ENCODE data around the gene CACNB3. TPM values are rescaled to one million over a fixed set of nuclear protein-coding genes. Genes with fewer than 3 reads are reported as not detected.

CACNB3 gene
- total RNA-seq, 2 donors from 2014 or later, result 23.4 to 54.5 TPM

DNA sequence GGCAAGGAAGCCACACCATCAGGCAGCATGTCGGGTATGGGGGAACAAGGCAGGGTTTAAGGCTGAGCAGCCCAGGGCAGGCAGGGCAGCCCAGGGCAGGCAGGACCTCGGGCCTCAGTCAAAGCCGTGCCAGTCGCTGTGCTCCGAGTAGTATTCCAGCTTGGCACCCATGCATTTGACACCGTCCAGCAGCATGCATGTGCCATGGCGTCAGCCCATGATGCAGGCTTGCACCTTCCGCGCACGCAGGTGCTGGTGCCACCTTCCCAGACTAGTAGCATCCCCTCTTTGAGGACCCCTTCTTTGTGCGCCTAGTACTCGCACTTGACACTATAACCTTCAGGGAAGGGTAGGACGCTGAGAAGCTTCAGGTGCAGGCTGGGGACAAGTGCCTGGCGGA is 17.8 kb upstream of the CACNB3 start:
- Histone ChIP-seq H3K36me3 (no peaks in the 10 kb centered on the region), H3K4me3 (no peak overlapping the region), H3K9ac (ENCODE audit: low read depth in 2 of 2, low read length in 2 of 2) (no peak overlapping the region), H3K9me3 (no peaks in the 10 kb centered on the region), H3K27me3 (no peaks in the 10 kb centered on the region), H3K4me1 (no peaks in the 10 kb centered on the region), H3K27ac (no peak overlapping the region)
- no peak for DNase-seq
- intact Hi-C loops (cut with DNase I), result no loop called here
- TF ChIP-seq, protein P1, sequence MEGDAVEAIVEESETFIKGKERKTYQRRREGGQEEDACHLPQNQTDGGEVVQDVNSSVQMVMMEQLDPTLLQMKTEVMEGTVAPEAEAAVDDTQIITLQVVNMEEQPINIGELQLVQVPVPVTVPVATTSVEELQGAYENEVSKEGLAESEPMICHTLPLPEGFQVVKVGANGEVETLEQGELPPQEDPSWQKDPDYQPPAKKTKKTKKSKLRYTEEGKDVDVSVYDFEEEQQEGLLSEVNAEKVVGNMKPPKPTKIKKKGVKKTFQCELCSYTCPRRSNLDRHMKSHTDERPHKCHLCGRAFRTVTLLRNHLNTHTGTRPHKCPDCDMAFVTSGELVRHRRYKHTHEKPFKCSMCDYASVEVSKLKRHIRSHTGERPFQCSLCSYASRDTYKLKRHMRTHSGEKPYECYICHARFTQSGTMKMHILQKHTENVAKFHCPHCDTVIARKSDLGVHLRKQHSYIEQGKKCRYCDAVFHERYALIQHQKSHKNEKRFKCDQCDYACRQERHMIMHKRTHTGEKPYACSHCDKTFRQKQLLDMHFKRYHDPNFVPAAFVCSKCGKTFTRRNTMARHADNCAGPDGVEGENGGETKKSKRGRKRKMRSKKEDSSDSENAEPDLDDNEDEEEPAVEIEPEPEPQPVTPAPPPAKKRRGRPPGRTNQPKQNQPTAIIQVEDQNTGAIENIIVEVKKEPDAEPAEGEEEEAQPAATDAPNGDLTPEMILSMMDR (IDR thresholded peaks at IDR 0.05), result no peak

DNA sequence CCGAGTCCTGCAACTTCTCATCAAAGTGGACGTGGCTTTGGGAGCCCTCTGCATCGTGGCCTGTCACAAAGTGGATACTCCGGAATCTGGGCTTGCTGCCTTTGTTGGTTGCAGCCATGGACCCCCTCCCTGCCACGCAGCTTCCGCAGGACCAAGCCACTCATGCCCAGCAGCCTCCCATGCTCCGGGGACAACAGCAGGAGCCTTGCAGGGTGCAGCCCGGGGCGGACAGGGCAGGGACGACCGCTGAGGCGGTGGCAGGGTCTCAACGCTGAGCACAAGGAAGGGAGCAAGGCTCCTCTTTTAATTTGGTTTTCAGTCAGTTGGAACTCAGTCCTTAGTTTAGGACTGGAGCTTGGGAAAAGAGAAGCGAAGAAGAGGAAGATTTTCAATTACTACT is 17.3 kb upstream of the CACNB3 start:
- no peak for DNase-seq
- intact Hi-C loops (cut with DNase I), result no loop called here
- no peaks in the 10 kb centered on the region for H3K4me1 ChIP-seq
- no peaks in the 10 kb centered on the region for H3K36me3 ChIP-seq
- no peaks in the 10 kb centered on the region for H3K9me3 ChIP-seq
- TF ChIP-seq, protein P1 (IDR thresholded peaks at IDR 0.05), result no peak
- no peak overlapping the region for H3K27ac ChIP-seq
- no peaks in the 10 kb centered on the region for H3K27me3 ChIP-seq
- no peak overlapping the region for H3K4me3 ChIP-seq
- H3K9ac ChIP-seq (ENCODE audit: low read depth in 2 of 2, low read length in 2 of 2), result no peak overlapping the region

DNA sequence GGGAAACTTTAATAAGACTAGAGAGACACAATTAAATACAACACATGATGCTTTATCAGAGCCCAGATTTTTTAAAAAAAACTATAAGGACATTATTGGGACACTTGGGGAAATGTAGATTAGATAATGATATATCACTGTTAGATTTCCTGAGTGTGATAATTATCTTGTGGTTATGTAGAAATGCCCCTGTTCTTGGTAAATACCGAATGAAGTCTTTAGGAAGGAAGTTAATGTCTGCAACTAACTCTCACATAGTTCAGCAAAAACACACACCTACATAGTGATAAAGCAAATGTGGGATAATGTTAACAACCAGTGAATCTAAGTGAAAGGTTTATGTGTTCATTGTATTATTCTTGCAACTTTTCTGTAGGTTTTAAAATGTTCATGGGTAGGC is 14.6 kb upstream of the CACNB3 start:
- H3K27me3 ChIP-seq, result no peaks in the 10 kb centered on the region
- H3K4me1 ChIP-seq, result no peaks in the 10 kb centered on the region
- no peaks in the 10 kb centered on the region for H3K36me3 ChIP-seq
- no peak overlapping the region for H3K27ac ChIP-seq
- H3K4me3 ChIP-seq, result no peak overlapping the region
- intact Hi-C loops (cut with DNase I), result no loop called here
- TF ChIP-seq, protein P1 (IDR thresholded peaks at IDR 0.05), result no peak
- no peak overlapping the region for H3K9ac ChIP-seq (ENCODE audit: low read depth in 2 of 2, low read length in 2 of 2)
- no peaks in the 10 kb centered on the region for H3K9me3 ChIP-seq
- no peak for DNase-seq

DNA sequence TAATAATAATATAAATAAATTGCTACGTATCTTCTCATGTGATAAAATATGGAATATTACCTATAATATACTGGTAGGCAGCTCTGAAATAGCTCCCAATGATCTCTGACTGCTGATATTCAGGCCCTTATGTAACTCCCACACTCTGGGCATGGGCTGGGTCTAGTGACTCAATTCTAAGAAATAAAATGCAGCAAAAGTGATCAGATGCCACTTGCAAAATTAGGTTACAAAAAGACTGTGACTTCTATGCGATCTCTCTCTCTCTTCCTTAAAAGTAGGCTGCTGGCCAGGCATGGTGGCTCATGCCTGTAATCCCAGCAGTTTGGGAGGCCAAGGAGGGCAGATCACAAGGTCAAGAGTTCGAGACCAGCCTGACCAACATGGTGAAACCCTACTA is 10.3 kb upstream of the CACNB3 start:
- H3K36me3 ChIP-seq, result no peaks in the 10 kb centered on the region

DNA sequence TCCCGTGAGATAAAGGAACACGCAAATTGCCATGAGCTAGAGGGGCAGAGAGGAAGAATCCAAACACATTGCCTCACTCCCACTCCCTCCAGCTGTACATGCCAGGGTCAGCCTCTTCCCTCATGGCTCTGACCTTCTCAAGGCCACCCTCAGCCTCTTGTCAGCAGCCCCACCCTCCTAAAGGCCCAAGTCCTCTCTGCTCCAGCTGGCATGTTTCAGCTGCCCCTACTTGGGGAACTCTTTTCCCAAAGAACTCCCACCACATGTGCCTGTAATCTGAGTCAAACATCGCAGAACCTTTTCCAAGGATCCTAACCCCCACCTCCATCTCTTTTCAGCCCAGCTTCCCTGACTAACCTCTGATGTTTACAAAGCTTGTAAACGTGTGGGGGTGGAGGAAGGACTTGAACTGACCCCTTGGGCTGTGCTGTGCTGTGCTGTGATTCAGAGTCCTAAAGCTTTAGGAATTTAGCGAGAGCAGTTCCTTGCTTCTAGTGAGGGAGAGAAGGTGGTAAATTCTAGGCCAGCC is 7.3 kb upstream of the CACNB3 start:
- Histone ChIP-seq H3K9ac (ENCODE audit: low read depth in 2 of 2, low read length in 2 of 2) (peak overlapping the region in 1 of 2 donors; percentile 9), H3K27ac (peak overlapping the region; percentile 54), H3K9me3 (no peaks in the 10 kb centered on the region), H3K4me1 (peaks cover 2% of the 10 kb centered on the region), H3K27me3 (no peaks in the 10 kb centered on the region), H3K4me3 (no peak overlapping the region), H3K36me3 (no peaks in the 10 kb centered on the region)
- no peak for DNase-seq
- intact Hi-C loops (cut with DNase I), result no loop called here
- TF ChIP-seq, protein P1 (IDR thresholded peaks at IDR 0.05), result no peak

More for the DNA sequence above, 10.3 kb upstream of the CACNB3 start:
- DNase-seq, result no peak
- TF ChIP-seq, protein P1 (IDR thresholded peaks at IDR 0.05), result no peak
- H3K4me3 ChIP-seq, result no peak overlapping the region
- H3K27ac ChIP-seq, result no peak overlapping the region
- H3K9ac ChIP-seq (ENCODE audit: low read depth in 2 of 2, low read length in 2 of 2), result no peak overlapping the region
- H3K27me3 ChIP-seq, result no peaks in the 10 kb centered on the region
- no peaks in the 10 kb centered on the region for H3K4me1 ChIP-seq
- no peaks in the 10 kb centered on the region for H3K9me3 ChIP-seq
- intact Hi-C loops (cut with DNase I), result no loop called here

All from colonic mucosa (tissue), 4 donors.